IPS DF 6.9 (cell line): ENCODE measurements around the gene SLC23A2.

Source experiments
- DNase-seq: peaks from one replicate; pipeline ENCODE4 v3.0.0-alpha.2; 2013; ENCODE audit warnings: low read depth, low spot score
- H3K27ac ChIP-seq: one replicate; pipeline ENCODE4 v1.5.1; 2013; ENCODE audit warnings: low read length, control low read depth
- H3K27me3 ChIP-seq: 2 replicates; pipeline ENCODE4 v1.6.1; 2013; ENCODE audit warnings: mild to moderate bottlenecking, low read length; ENCODE audit not compliant: control insufficient read depth, insufficient read depth
- H3K36me3 ChIP-seq: 2 replicates; pipeline ENCODE4 v1.6.1; 2013; ENCODE audit warnings: low read length; ENCODE audit not compliant: control insufficient read depth, insufficient read depth
- H3K4me1 ChIP-seq: 2 replicates; pipeline ENCODE4 v1.6.1; 2013; ENCODE audit warnings: low read length; ENCODE audit not compliant: control insufficient read depth, insufficient read depth
- H3K4me3 ChIP-seq: 2 replicates; pipeline ENCODE4 v1.5.1; 2013; ENCODE audit warnings: mild to moderate bottlenecking, low read length
- H3K9me3 ChIP-seq: 2 replicates; pipeline ENCODE4 v1.6.1; 2013; ENCODE audit warnings: low read length, inconsistent platforms; ENCODE audit not compliant: control insufficient read depth, insufficient read depth
- WGBS: extraction: QIAGEN DNeasy Blood & Tissue Kit; methylation state at CpG from one replicate; pipeline ENCODE4 v1.1.7; 2013; ENCODE audit warnings: mixed read lengths, missing lambda C conversion rate; ENCODE audit not compliant: insufficient read length, insufficient coverage; 5-methylcytosine and 5-hydroxymethylcytosine counted together

The SLC23A2 gene

DNA sequence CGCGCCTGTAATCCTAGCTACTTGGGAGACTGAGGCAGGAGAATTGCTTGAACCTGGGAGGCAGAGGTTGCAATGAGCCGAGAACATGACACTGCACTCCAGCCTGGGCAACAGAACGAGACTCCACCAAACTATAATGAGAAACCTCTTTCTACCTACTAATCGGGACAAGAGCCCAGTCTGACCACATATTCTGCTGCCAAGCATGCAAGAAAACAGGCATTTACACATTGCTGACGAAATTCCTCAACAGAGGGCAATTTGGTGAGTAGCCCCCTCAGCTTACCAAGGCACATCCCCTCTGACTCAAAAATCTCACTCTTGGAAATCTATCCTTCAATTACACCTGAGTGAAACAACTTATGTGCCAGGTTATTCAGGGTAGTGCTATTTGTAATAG is 81.2 kb downstream of the SLC23A2 start:
- WGBS, result no CpG with 5 or more reads among the region's 6 CpGs
- DNase-seq, result no peak
- Histone ChIP-seq H3K4me1 (no peaks in the 10 kb centered on the region), H3K36me3 (no peaks in the 10 kb centered on the region), H3K4me3 (no peak overlapping the region), H3K9me3 (no peaks in the 10 kb centered on the region), H3K27ac (no peak overlapping the region), H3K27me3 (no peaks in the 10 kb centered on the region; the same call in 1 of the 2 replicates)

GRCh38 chr20:4919047-4919704 is 82.1 kb downstream of the SLC23A2 start:
- H3K27me3 ChIP-seq, result no peaks in the 10 kb centered on the region; the same call in 1 of the 2 replicates
- no peak overlapping the region for H3K4me3 ChIP-seq
- no peak overlapping the region for H3K27ac ChIP-seq
- WGBS, result no CpG with 5 or more reads among the region's 9 CpGs
- H3K4me1 ChIP-seq, result no peaks in the 10 kb centered on the region
- H3K36me3 ChIP-seq, result no peaks in the 10 kb centered on the region
- H3K9me3 ChIP-seq, result no peaks in the 10 kb centered on the region
- no peak for DNase-seq

GRCh38 chr20:4918473-4918872 is 82.8 kb downstream of the SLC23A2 start:
- Histone ChIP-seq H3K9me3 (no peaks in the 10 kb centered on the region), H3K4me1 (no peaks in the 10 kb centered on the region), H3K27ac (no peak overlapping the region), H3K4me3 (no peak overlapping the region), H3K27me3 (no peaks in the 10 kb centered on the region; the same call in 1 of the 2 replicates), H3K36me3 (no peaks in the 10 kb centered on the region)
- no peak for DNase-seq
- whole genome bisulfite sequencing, result no CpG with 5 or more reads among the region's 6 CpGs

DNA sequence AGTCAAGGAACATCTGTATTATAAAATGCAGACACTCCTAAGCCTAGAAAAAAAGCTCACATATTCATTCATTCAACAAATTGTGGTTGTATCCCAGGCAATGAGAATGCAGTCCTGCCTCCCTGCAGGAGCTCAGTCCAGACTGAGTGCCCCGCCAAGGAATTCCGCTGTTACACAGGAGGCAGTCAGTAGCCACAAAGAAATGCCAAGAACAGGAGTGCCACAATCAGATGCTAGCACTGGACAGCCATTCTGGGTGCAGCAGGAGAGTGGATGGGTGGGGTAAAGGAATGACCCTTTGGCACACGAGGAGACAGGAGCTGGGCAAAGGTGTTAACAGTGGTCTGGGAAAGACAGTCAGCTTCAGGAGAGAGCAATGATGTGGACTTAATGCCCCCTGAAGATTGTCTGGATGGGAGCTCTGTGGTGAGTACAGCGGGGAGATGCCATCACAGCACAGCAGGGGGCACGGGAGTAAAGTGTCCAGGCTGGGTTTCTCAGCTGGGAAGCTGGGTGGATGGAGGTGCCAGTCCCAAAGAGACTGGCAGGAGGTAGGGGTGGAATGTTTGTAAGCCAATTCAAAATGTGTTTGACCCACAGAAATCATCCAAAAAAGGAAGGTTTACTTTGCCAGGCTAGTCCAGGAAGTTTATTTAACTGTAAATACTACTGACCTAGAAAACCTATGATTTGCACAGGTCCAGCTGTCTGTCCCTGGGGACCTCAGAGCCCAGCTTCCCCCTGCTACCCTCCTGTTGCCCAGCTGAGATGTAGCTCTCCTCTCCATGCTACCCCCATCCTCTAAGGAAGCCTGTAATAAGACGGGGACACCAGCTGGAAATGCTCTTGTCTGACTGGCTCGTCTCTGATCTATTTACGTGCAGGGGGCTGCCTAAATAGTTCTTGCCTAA is 84.1 kb downstream of the SLC23A2 start:
- DNase-seq, result no peak
- Histone ChIP-seq H3K27ac (no peak overlapping the region), H3K4me3 (no peak overlapping the region), H3K4me1 (peaks cover 2% of the 10 kb centered on the region; the same call in 1 of the 2 replicates), H3K36me3 (no peaks in the 10 kb centered on the region), H3K27me3 (no peaks in the 10 kb centered on the region; the same call in 1 of the 2 replicates), H3K9me3 (no peaks in the 10 kb centered on the region)
- no CpG with 5 or more reads among the region's 8 CpGs for WGBS

DNA sequence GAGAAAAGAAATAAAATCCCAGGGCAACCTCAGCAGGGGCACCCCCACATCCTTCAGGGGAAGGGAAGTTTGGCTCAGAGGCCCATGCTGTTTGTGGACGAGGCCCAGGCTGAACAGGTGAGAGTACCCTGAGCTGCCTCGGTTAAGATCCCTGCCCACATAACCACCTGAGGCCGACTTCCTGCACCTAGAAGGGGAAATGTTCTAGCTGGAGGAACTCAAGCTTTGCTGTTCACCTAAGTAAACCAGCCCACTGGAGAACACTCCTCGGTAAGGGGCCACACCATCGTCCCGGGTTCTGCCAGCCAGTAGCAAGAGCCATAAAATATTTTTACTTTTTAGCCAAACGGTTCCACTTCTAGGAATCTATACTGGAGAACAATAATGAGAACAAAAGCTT is 88.2 kb downstream of the SLC23A2 start:
- Histone ChIP-seq H3K4me1 (peaks cover 2% of the 10 kb centered on the region; the same call in 1 of the 2 replicates), H3K36me3 (no peaks in the 10 kb centered on the region), H3K27ac (no peak overlapping the region), H3K27me3 (no peaks in the 10 kb centered on the region; the same call in 1 of the 2 replicates), H3K9me3 (no peaks in the 10 kb centered on the region), H3K4me3 (no peak overlapping the region)
- no CpG with 5 or more reads among the region's 7 CpGs for WGBS
- DNase-seq, result no peak

- Histone ChIP-seq H3K36me3 (no peaks in the 10 kb centered on the region), H3K4me1 (peaks cover 2% of the 10 kb centered on the region; the same call in 1 of the 2 replicates), H3K27ac (no peak overlapping the region), H3K4me3 (no peak overlapping the region), H3K9me3 (no peaks in the 10 kb centered on the region), H3K27me3 (no peaks in the 10 kb centered on the region)
- DNase-seq, result no peak
- 100% methylated on average over 1 of the region's 15 CpGs for WGBS
These were observed 88.7 kb downstream of the SLC23A2 start for GRCh38 chr20:4912380-4913142.

GRCh38 chr20:4910951-4911350 is 90.4 kb downstream of the SLC23A2 start:
- no peak for DNase-seq
- H3K36me3 ChIP-seq, result no peaks in the 10 kb centered on the region
- H3K9me3 ChIP-seq, result no peaks in the 10 kb centered on the region
- H3K4me3 ChIP-seq, result no peak overlapping the region
- WGBS, result no CpG with 5 or more reads among the region's 5 CpGs
- peaks cover 2% of the 10 kb centered on the region; the same call in 1 of the 2 replicates for H3K4me1 ChIP-seq
- no peaks in the 10 kb centered on the region for H3K27me3 ChIP-seq
- H3K27ac ChIP-seq, result no peak overlapping the region

GRCh38 chr20:4905613-4906012 is 95.7 kb downstream of the SLC23A2 start:
- H3K9me3 ChIP-seq, result no peaks in the 10 kb centered on the region
- H3K27ac ChIP-seq, result no peak overlapping the region
- H3K36me3 ChIP-seq, result no peaks in the 10 kb centered on the region
- H3K4me3 ChIP-seq, result no peak overlapping the region
- WGBS, result no CpG with 5 or more reads among the region's 4 CpGs
- H3K27me3 ChIP-seq, result no peaks in the 10 kb centered on the region
- DNase-seq, result no peak
- H3K4me1 ChIP-seq, result no peaks in the 10 kb centered on the region

- Histone ChIP-seq H3K36me3 (no peaks in the 10 kb centered on the region), H3K27me3 (no peaks in the 10 kb centered on the region), H3K4me1 (no peaks in the 10 kb centered on the region), H3K27ac (no peak overlapping the region), H3K4me3 (no peak overlapping the region), H3K9me3 (no peaks in the 10 kb centered on the region)
- no CpG with 5 or more reads among the region's 4 CpGs for WGBS
- DNase-seq, result no peak
These were observed 96.1 kb downstream of the SLC23A2 start for GRCh38 chr20:4905195-4905594.
